CD4-positive, alpha-beta T cell treated with Interleukin-15 for 1 hour (primary cell): ENCODE results near the gene ATRN.

ENCODE experiments used
- DNase-seq: peaks from one replicate; pipeline ENCODE4 v3.0.0-alpha.2; 2020

The ATRN gene

DNA sequence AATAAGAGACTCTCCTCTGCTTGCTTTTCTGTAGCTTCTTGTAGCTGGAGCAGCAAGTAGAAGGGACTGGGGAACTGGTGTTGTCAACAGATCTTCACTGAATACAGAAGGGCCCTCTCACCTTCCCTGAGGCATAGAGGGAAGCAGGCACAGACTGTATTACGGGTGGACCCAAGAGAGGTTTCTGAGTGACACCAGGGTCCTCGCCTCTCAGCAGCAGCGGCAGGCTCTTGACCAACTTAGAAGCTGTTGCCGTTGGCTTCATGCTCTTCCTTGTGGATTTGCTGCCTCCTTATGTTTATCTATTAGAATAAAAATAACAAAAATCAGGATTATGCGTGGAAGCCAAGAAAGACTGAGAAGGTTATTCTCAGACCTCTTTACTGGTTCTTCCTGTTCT is 160.7 kb downstream of the ATRN start:
- DNase-seq, result no peak

DNA sequence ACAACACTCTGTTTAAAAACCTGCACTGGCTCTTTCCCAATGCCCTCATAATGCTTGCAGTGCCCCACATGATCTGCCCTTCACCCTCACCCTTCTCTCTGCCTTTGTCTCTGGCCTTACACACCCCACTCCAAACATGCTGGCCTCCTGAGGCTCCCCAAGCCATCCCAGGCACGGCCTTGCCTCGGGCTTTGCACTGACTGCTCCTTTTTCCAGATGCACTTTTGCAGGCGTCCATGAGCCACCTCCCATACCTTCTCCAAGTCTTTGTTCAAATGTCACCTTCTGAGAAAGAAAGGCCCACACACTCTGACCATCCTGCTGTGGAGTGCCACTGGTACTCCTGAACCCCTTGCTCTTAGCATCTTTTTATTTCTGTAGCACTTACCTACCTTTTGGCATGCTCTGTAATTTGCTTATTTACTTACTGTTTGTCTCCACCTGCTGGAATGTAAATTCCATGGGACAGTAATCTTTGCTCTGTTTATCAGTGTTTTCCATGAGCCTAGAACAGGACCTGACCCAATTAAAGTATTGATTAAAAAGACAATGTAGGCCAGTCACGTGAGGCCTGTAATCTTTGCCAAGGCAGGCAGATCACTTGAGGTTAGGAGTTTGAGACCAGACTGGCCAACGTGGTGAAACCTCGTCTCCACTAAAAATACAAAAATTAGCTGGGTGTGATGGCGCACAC is 161.6 kb downstream of the ATRN start:
- no peak for DNase-seq

DNA sequence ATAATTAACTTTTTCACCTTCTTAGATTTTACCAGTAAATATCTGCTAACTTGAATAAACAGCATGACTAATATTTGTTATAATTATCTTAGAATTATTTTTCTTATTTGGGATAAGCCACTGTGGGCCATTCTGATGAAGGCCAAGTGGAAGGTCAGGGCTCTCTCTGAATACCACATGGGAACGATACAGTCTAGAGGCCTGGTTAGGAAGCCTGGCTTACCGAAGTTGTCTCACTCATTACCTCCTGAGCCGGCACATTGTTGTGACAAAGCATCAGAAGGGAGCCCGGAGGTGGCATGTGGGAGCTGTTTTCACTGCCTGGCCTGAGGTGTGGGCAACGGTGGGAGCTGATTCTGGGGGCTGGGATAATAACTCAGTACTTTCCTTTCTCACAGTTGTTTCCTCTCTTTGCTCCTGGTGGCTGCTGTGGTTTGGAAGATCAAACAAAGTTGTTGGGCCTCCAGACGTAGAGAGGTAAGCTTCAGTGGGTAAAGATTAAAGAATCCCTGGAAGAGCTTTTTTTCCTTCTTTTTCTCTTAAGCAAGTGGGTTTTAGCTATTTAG is 163.2 kb downstream of the ATRN start:
- DNase-seq, result no peak

DNA sequence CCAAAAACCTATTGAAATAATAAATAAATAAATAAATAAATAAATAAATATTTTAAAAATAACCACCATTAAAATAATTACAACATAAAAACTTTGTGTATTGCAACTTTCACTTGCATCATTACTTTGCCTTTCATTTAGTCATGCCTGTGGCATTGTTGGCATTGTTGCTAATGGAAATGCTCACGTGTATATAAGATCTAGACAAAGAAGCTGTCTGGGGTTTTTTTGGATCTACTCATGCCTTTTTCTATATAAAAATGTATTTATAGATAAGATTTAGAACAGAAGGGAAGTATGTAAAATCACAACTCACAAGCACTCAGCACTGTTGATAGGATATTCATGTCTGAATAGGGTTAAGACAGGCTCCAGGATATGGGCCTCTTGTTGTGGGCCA is 164.5 kb downstream of the ATRN start:
- DNase-seq, result no peak

DNA sequence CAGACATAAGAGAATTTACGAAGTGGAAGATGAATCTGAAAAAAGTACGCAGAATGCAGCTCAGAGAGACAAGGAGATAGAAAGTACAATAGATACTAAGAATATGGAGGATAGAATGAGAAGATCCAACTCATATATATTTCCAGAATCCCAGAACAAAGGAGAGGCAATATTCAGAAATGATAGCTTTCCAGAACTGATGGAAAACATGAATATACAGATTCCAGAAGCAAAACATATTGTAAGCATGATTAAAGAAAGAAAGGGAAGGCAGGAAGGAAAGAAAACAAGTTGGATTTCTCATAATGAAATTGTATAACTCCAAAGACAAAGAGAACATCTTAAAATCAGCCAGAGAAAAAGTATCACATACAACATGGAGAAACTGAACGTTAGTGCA is 169.4 kb downstream of the ATRN start:
- DNase-seq, result no peak

DNA sequence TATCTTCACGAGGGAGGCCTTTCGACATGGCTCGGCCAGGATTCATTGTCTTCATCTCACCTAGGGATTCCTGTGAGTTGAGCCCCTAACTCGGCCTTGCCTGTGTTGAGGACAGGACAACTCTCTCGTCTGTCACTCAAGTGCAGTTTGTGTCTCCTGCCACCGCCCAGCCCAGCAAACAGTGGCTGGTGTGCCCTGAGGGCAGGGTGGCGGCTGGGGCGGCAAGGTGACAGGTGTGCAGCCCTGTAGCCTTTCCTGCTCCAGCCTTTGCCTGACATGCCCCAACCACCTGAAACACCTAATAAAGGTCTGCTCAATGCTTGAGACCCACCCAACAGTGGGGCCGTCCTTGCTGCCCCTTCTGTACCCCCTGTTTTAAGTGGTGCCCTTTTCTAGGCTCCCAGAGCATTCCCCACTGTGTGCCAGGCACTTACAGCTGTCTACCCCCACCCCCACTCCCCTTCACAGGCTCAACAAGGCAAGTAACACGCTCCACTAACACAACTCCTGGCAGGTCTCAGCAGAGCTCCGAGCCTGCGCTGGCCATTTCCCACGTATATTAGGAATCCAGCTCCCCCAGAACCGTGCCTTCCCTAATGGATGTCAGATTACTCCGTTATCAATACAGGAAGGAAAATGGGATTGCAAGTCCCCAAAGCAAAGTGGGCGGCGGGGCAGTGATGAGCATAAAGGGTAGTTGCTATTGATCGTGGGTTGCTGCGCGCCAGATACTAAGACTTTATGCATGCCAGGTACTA is 174.7 kb downstream of the ATRN start:
- no peak for DNase-seq

DNA sequence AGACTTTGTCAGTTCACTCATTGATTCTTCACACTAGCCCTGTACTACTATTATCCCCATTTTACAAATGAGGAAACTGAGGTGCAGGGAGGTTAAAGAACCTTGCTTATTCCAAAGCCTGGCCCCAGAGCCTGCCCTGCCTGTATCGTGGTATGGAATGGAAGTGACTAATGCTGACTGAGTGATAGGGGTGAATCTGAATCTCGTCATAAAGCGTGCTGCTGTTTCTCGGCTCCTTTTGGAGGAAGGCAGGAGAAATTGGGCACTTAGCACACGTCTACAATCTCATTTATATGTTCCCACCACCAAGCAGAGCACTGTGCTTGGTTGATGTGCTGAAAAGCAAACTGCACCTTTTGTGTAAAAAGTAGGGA is 175.2 kb downstream of the ATRN start:
- DNase-seq, result no peak

DNA sequence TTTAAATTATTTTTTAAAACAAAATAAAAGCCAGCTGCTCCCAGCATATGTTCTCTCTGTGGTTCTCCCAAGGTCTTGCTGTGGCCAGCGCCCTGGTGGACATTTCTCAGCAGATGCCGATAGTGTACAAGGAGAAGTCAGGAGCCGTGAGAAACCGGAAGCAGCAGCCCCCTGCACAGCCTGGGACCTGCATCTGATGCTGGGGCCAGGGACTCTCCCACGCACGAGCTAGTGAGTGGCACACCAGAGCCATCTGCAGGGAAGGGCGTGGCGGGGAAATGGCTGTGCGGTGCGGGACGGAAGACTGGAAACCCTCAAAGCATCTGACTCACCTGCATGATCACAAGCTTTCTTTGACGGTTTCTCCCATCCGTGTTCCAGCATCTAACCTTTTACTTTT is 175.8 kb downstream of the ATRN start:
- DNase-seq, result no peak

DNA sequence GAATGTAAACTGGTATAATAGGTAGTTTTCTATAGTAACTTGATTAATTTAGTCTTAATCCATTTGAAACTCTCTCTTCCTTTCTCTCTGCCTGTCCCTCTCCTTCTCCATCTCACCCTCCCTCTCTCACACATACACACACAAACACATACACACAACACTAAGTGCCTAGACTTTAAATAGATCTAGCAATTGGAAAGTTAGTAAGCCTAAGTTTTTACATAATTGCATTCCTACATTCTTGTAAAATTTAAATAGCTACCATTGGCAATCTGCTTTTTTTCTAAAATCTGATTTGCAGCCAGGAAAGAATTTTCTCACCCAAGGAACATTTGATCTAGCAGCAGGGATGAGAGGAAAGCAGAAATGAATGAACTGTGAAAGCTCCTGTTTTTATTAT is 176.7 kb downstream of the ATRN start:
- no peak for DNase-seq

DNA sequence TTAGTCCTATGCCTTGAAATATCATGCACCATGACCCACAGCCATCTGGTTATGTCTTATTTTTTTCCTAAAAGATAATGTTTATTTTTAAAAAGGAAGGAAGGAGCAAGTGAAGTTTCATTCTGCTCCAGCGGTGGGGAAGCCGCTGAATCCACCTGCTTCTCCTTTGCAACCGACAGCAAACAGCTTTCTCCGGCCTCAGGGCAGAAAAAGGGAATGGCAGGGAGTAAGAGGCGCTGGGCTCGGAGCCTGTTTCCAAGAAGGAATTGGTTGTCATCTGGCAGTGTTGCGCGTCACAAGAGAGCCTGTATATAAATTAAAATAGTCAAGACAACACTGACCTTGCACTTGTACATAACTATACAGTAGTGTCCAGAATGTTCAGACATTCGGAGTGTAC is 178.1 kb downstream of the ATRN start:
- DNase-seq, result no peak

DNA sequence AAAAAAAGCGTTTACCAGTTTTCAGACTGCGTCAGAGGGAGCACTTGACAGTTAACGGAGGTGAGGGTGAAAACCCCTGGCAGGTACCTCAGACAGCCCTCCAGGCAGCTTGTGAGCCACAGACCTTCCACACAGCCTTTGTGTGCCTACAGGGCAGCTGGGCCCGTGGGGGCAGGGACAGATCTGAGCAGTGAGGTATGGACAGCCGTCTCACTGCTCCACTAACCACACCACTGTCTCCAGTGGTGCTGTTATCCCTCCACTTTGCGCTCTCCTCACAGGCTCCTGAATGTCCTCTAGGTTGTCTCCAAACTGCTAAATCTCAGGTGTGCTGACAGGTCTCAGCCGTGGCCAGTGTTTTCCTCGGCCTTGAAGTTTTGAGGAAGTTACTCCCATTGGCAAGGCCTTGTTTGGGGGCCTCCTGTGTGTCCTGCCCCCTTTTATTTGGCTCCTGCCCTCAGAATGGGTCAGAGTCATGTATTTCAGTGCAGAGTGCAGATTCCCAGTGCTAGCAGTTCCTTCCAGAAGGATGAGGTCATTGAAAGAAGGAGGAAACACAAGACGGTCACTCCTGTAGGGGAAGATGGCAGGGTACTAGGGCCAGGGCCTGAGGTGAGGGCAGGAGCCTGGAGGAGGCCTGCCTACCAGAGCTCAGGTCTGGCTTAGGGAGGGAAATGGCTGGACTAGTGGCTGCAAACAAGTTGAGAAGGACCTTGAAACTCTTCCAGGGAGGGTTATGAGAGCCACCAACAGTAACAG is 180.6 kb downstream of the ATRN start:
- DNase-seq, result no peak

DNA sequence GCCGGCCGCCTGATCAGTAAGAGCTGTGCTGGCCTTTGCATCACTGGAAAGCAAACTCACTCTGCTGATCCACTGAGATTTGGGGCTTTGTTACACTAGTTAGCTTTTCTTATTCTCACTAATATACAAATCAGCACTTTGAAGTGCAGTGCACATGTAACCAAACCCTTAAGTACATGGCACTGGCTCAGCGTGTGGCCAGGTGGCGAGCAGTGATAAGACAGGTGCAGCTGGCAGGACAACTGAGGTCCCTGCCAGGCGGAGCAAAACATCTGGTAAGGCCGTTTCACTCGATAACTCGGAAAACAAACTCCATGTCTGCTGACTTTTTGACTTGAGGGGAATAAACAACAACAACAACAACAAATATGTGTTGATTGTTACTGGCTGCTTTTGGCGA is 181.4 kb downstream of the ATRN start:
- no peak for DNase-seq

DNA sequence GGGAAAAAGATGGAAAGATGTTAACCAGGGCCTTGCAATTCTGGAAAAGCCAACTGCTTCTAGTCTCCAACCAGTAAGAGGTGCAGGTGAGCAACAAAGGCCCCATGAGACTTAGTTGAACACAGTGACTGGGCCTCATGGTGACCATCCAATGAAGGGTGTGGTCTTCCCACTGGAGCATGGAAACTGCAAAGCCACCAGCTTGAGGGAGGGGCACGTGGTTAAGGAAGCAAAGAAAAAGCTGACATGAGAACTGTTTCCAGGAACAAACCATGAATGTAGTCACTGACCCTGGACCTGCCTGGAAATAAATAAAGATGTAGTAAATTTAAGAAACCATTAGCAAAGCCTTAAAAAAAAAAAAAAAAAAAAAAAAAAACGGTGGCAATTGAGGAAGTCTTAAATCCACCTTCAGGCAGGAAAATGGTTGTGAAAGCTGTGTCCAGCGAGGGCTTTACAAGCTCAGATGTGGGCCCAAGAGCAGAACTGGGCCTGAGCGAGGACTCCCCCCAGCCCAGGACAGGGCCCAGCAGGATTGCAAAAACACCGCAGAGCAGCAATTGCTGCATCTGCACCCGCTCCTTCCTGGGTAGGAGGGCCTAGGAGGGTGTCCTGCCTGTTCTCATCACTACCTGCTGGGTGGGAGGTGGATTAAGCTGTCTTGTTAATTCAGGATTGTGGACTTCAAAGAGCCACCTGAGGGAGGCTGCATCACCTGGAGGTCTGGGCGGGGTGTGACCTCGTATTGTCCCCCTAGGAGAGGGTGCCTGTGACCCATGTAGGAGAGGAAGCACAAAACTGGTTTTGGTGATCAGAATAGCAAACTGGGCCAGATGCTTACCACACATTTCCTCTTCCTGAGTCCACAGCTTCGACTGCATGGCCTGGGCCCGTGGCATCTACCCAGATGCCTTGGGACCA is 182.1 kb downstream of the ATRN start:
- no peak for DNase-seq

DNA sequence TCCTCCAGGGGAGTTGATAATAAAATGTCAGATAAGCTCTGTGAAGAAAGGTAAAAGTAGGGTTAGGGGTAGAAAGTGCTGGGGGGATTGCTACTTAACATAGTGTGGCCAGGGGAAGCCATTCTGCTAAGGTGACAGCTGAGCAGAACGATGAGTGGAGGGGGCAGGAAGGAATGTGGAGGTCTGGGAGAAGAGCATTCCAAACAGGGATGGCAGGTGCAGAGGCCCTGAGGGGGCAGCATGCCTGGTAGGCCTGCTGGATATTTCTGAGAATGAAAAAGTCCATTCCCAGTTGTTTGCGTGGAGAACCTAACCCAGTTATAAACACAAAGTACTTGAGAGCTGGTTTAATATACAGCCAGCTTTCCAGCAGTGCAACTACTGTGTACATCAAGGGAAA is 183.1 kb downstream of the ATRN start:
- no peak for DNase-seq

DNA sequence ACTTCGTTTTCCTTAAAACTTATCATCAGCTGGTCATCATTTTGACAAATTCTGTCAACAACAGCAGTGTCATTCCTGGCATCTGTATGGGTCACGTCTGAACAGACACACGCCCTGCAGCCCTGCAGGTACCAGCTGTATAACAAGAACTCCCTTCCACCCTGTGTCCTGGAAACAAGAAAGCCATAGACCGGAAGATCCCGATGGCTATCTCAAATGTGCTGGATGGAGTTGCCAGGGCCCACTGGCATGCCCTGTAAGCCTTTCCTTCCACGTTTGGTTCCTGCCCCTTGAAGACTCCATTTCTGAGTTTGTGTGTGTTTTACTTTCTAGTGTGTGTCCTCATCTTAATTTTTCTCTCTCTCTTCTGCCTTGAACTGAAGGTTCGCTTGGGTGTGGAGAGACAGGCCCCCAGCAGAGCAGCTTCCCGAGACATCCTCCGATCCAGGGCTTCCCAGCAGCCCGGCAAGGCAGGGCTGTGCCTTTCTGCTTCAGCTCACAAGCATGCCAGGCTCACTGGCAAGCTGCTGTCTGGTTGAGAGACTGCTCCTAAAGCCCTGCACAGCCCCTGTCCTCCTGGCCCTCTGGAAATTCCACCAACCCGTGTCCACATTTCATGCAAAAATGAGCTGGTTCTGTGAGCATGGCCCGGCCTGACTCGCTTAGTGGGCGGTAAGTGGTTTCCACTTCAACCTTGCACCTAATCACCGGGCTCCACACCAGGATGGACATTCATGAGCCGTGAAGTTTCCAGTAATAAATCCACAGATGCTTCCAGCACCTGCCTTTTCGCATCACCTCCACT is 183.7 kb downstream of the ATRN start:
- DNase-seq, result no peak

DNA sequence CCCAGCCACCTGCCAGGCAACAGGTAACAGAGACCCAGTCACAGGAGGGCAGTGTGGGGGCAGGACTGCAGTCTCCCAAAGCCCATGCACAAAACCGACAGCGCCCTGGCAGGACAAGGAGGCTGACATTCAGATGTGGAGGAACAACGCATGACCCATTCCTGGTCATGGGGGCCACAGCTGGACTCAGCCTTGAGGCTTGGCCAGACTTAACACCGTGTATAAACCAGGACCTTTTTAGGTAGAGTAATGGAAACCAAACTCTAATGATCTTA is 184.2 kb downstream of the ATRN start:
- no peak for DNase-seq

DNA sequence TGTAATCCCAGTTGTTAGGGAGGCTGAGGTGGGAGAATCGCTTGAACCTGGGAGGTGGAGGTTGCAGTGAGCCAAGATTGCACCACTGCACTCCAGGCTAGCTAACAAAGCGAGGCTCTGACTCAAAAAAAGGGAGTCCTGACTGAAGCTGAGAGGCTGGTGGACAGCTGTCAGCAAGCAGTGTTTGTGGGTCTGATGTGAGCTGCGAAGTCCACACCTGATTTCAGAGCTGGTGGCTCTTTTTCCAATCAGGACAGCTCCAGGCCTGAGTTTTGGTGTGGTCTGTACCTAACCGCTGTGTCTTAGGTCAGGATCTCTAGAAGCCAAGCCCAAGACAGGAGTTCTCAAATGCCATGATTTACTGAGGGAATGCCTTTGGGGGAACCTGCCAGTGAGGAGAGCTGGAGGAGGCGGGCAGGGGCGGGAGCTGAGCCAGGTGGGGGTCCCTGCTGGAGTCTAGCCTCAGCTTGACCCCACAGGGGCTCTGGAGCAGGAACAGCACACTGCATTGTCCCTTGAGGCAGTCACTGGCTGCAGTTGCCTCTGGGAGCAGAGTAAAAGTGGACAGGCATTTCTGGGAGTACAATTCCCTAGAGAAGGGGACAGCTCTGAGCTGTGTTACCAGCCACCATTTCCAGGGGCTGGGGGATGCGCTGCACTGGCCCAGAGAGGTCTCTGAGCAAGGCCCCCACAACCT is 187.3 kb downstream of the ATRN start:
- no peak for DNase-seq

DNA sequence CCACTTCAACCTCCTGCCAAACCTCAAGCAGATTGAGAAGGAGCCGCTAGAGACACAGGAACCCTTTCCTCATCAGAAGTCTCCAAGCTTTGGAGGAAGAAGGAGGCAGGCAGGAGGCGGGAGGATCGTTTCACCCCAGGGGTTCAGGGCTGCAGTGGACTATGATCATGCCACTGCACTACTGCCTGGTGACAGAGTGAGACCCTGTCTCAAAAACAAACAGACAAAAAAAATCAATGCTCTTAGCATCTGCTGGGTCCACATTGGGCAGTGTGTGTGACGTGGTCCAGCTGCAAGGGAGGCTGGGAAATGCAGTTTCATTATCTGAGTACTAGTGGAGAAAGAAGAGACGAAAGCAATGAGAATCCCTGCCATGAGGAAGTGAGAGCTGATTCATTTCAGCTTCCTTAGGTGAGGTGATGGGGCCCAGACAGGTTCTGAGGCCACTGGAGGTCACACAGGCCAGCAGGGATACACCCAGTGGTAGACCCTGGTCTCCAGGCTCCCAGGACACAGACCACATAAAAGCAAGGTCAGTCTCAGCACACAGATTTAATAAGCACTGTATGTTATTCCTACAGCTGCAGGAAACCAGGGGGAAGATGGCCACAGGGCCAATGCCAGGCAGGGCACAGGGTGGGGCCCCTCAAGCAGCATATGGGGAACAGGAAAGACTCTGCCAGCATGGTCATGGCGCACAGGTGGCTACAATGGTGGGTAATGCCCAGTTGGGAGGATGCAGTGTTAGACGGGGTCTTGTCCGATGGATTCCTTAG is 188.1 kb downstream of the ATRN start:
- no peak for DNase-seq

DNA sequence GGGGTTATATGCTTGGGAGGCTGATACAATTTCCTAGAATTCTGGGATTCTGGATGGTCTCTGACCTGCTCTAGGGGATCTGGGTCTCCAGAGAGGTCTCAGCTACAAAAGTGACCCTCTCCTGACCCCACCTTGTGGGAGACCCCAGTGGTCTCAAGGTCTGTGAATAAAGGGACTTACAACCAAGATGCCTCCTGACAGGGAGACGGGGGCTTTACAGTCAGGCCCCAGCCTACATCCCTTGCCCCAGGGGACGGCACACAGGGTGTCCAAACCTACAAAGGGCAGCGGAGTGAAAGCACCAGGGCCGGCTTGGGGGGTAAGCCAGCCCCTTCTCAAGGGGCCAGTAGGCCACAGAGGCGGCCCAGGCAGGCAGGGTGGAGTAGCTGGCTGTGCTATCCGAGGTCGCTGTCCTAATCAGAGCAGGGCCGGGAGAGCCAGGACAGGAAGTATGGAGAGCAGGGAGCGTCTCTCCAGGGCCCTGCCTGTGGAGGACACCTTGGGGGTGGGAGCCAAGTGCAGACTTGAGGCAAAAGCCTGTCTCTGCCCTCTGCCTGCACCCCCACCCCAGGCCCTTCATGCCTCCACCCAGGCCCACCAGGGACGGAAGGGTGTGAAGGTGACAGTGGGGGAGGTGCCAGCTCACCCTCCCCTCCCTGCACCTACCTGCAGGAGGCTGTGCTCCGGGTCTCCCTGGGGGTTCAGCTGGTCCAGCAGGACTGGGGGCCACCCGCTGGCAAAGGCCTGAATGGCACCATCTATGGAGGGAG is 188.9 kb downstream of the ATRN start:
- DNase-seq, result no peak
